GM19455 (cell line): ENCODE results near the gene USB1.
"Not testable (repeated sequence)": the region's sequence is repeated elsewhere in the genome, so short reads cannot be mapped to it uniquely, and the experiment has no call there.

Experiments used
- ATAC-seq: cut with Tn5 transposase; IDR thresholded peaks from one replicate; pipeline ENCODE4 v1.9.1; 2021; ENCODE audit not compliant: unreplicated experiment

USB1 gene

GRCh38 chr16:57969451-57970123 lies 31.6 kb upstream of the USB1 start:
- ATAC-seq = no peak

DNA sequence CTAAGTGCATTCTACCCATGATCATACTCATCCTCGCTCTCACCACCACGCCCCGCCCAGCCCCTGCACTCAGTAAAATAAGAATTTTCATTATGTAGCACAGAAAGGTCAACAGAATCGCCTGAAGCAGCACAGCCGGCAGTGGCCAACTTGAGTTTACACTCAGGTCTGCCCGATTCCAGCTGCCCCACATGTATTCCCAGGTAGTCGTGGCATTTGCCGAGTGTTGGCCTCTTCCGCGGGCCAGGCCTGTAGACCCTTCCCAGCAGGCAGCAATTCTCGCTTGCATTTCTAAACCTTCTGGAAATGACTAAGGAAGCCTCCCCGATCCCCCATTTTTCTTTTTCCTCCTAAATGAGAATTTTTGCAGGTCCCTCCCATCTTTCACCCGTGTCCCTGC lies 30.9 kb upstream of the USB1 start:
- ATAC-seq = no peak

- ATAC-seq = no peak
Observed at GRCh38 chr16:57970970-57971369, 30.2 kb upstream of the USB1 start, which contains the start of gene CNGB1. Gene CNGB1 (minus strand): TSS chr16:57971128. CDS start chr16:57967286, 3,842 bp downstream.

GRCh38 chr16:57971848-57972247 lies 29.4 kb upstream of the USB1 start:
- ATAC-seq = no peak

- no peak for ATAC-seq
Observed at GRCh38 chr16:57972306-57972705, 28.9 kb upstream of the USB1 start.

GRCh38 chr16:57976331-57976796 lies 24.8 kb upstream of the USB1 start:
- no peak for ATAC-seq

DNA sequence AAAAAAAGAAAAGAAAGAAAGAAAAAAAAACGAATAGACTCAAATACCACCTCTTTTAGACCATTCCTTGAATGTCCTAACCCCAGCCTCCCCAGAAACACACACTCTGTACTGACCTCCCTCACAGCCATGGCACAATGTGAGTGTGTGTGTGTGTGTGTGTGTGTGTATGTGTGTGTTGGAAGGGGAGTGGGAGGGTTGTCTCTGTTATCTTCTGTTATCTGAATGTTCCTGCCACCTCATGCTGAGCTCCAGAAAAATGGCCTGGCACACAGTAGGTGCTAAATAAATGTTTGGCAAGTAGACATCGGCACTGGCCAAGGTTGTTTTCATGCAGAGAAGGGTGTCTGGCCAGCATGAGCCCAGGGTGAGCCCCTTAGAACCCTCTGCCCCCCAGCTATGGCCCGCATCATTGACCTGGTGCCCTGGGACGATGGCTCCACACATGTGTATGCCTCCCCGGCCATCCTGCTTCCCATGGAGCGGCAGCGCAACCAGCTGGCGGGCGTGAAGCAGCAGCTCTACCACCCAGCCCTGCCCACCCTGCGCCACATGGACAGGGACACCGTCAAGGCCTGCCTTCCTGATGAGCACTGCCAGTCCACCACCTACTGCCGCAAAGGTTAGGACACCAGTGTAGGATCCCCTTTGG lies 23.7 kb upstream of the USB1 start:
- ATAC-seq = no peak

DNA sequence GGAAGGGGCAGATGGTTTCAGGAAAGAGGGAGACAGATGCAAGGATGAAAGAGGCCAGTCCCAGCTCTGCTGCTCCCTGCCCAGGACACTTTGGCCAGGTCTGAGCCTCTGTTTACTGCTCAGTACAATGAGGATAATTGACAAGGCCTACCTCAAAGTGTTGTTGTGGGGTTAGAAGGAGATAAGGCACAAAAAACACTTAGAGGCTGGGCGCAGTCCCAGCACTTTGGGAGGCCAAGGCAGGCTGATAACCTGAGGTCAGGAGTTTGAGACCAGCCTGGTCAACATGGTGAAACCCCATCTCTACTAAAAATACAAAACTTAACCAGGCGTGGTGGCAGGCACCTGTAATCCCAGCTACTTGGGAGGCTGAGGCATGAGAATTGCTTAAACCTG lies 23.1 kb upstream of the USB1 start:
- not testable (repeated sequence) for ATAC-seq

- no peak for ATAC-seq
Observed at GRCh38 chr16:57979006-57979585, 22.1 kb upstream of the USB1 start.

DNA sequence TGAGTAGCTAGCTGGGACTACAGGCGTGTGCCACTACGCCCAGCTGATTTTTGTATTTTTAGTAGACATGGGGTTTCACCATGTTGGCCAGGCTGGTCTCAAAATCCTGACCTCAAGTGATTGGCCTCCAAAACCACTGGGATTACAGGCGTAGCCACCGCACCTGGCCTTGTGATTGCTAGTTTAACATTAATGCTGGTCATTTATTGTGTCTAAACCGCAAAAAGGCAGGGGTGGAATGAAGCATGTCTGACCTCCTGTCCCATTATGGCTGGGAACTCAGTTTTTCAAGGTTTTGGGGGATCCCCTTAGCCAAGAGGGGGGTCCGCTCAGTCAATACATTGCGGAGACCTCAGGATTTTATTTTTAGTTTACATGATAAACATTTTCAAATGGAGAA lies 19.6 kb upstream of the USB1 start:
- ATAC-seq = no peak

DNA sequence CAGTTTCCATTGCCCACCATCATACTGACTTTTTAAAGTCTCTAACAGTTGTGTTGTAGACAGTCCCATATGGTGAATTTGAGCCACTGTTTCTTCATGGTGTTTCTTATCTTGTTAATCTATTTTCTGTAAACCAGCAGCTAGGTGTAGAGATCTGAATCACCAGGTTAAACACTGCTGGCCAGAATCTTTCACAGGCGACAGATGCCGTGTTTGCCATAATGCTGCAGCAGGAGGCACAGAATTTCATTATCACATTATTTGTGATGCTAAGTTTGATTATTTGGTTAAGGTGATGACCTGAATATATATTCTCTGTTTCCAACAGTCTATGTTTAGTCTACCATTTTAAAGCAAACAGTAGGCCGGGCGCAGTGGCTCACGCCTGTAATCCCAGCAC lies 18.8 kb upstream of the USB1 start:
- no peak for ATAC-seq

DNA sequence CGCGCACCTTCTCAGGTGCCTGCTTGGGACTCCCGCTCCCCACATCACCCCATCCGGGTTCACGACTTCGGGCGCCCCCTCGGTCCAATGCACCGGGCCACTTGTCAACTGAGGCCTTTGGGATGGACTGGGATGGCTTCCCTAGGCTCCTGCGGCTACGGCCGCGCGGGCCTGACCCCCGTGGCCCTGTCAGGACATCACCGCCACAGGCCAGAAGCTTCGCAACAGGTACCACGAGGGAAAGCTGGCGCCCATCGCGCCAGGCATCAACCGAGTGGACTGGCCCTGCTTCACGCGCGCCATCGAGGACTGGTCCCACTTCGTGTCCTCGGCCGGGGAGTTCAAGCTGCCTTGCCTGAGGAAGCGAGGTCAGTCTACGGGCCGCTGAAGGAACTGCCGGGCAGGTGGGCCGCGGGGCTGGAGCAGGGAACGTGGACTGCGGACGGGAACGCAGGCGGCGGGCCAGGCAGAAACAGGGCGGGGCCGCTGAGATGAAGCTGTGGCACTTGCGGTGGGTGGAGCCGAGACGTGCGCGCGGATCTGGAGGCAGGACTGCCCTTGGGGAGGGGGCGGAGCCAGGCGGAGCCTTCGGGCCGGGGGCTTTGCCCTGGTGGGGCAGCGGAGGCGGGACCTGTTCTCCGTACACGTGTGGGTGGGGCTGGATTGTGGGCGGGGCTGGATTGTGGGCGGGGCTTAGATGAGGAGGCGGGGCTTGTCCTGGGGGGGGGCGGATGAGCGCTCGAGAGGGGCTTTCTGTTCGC lies 16.6 kb upstream of the USB1 start:
- ATAC-seq = peak; percentile 53

- ATAC-seq = no peak
Observed at GRCh38 chr16:57985204-57986181, 15.7 kb upstream of the USB1 start.

- no peak for ATAC-seq
Observed at GRCh38 chr16:57986196-57986595, 15.0 kb upstream of the USB1 start.

GRCh38 chr16:57987441-57988177 lies 13.6 kb upstream of the USB1 start:
- ATAC-seq = no peak

GRCh38 chr16:57988929-57989328 lies 12.3 kb upstream of the USB1 start:
- no peak for ATAC-seq

- ATAC-seq = no peak
Observed at GRCh38 chr16:57991551-57992059, 9.6 kb upstream of the USB1 start.

DNA sequence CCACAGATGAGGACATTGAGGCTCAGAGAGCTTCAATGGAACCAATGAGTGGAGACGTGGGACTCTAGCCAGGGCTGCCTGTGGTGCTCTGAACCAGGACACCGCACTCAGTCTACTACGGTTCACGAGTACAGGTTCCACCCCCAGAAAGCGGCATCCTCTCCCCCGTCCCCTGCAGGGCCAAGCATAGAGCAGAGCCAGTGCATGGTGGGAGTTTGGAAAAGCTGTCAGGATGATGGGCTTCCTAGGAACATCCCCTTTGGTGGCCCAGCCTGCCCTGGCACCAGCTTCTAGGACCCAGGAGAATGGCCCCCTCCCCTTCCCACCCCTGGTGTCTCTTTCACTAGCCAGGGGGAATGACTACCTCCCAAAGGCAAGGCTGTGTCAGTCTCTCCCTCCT lies 9.1 kb upstream of the USB1 start:
- no peak for ATAC-seq

GRCh38 chr16:57993438-57993837 lies 7.8 kb upstream of the USB1 start:
- ATAC-seq = no peak
